Naive thymus-derived CD8-positive, alpha-beta T cell (primary cell): ENCODE measurements around the gene STAMBPL1. TPM values are rescaled to one million over a fixed set of nuclear protein-coding genes. Genes with fewer than 3 reads are reported as not detected.

Source experiments
- ATAC-seq, 2 donors: fragments of 150-1000 bp; cut with Tn5 transposase in 1 of 2; sonication (Bioruptor Pico), chemical (Tn5 transposase) in 1 of 2; 1 replicate in 1 of 2; 2 replicates in 1 of 2; pipeline ENCODE4 v1.10.0; 2021; ENCODE audit warnings: mild to moderate bottlenecking in 2 of 2, moderate library complexity in 2 of 2
- POLR2A ChIA-PET: fragments of 350-600 bp; sonication (Branson Sonifier 250); formaldehyde crosslinking; loops from one replicate; lab custom pipeline; 2021; ENCODE audit warnings: antibody characterized with exemption; lab: Charles Lee
- DNase-seq, 10 donors: peaks; one replicate each; pipeline versions ENCODE4 v3.0.0 to v3.0.0-alpha.2; 2020 to 2022
- H3K27ac Mint-ChIP-seq, 10 donors: one replicate each; pipeline ENCODE4 v1.8.0; 2020 to 2022; ENCODE audit warnings: mild to moderate bottlenecking in 10 of 10, mixed read lengths in 10 of 10, moderate library complexity in 4 of 10, inconsistent platforms in 1 of 10
- H3K27me3 Mint-ChIP-seq, 5 donors: one replicate each; pipeline ENCODE4 v1.8.0; 2021 to 2022; ENCODE audit warnings: mixed read lengths in 5 of 5
- H3K36me3 Mint-ChIP-seq, 3 donors: one replicate each; pipeline ENCODE4 v1.8.0; 2020 to 2022; ENCODE audit warnings: mixed read lengths in 3 of 3, mild to moderate bottlenecking in 2 of 3, inconsistent platforms in 1 of 3
- H3K4me1 Mint-ChIP-seq, 4 donors: one replicate each; pipeline ENCODE4 v1.8.0; 2021 to 2022; ENCODE audit warnings: mixed read lengths in 4 of 4
- H3K4me3 Mint-ChIP-seq, 10 donors: one replicate each; pipeline ENCODE4 v1.8.0; 2020 to 2022; ENCODE audit warnings: mild to moderate bottlenecking in 10 of 10, mixed read lengths in 10 of 10, moderate library complexity in 6 of 10, inconsistent platforms in 1 of 10
- H3K9me3 Mint-ChIP-seq, 9 donors: one replicate each; pipeline ENCODE4 v1.8.0; 2020 to 2022; ENCODE audit warnings: mixed read lengths in 9 of 9, mild to moderate bottlenecking in 3 of 9, inconsistent platforms in 1 of 9, moderate library complexity in 1 of 9
- polyA plus RNA-seq, 3 donors: library from polyadenylated mRNA; unstranded; fragments of 300-500 nt; fragmentation: Illumina TruSeq; gene quantifications; one replicate each; pipeline ENCODE4 v1.2.3, GENCODE V29; 2021
- total RNA-seq, 8 experiments: library from RNA in 2 of 8; stranded (reverse) in 2 of 8; gene quantifications; one replicate each; pipeline ENCODE4 v1.2.3 and lab custom pipeline; 2021 to 2026

Gene STAMBPL1
- total and polyA plus RNA-seq, 5 experiments from 2014 or later = 5.5 to 23.9 (median 7.0) TPM

DNA sequence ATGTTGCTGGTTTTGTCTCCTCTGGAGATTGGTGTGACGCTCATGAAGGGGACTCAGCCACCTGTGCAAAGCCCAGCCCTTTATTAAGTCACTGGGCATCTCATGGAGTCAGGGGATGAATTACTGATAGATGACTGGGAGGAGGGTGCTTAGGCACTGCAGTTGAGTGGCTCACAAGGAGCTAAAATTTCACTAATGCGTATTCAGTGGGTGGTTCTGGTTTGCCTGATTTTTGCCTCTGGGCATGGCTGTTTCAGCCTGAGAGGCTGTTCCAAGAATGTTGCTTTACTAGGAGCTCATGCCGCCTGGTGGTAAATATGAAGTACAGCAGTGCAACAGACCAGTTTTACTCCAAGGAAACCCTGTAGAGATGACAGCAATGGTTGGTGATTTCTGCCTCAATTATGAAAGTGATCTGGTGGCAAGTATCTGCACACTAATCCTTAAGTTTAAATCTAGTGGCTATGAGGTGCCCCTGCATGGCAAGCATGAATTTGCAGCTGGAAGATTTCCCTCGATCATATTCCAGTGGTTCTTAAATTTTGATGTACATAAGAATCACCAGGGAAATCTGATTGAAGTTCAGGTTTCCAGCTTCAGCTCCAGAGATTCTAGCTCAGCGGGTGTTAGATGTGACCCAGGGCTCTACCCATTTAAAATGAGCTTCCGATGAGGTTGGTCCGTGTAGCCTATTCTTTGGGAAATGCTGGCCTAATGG lies 52.7 kb downstream of the STAMBPL1 start:
- peak overlapping the region in 2 of 10 donors; percentile 2 to 32 for H3K27ac Mint-ChIP-seq
- ATAC-seq (peak; percentile 74 to 82), DNase-seq (peak in 7 of 10 donors; percentile 12 to 51 (median 26))
- H3K27me3 Mint-ChIP-seq = no peaks in the 10 kb centered on the region
- H3K9me3 Mint-ChIP-seq = no peaks in the 10 kb centered on the region
- H3K4me1 Mint-ChIP-seq = peaks cover 9 to 15% (median 13%) of the 10 kb centered on the region in 4 donors
- POLR2A ChIA-PET = interaction anchor here (2.0 kb wide), 1 partner anchor 97 kb away, joined by 9 read pairs; no protein-coding TSS in a partner anchor
- H3K36me3 Mint-ChIP-seq = peaks cover 0 to 8% (median 5%) of the 10 kb centered on the region in 3 donors
- no peak overlapping the region for H3K4me3 Mint-ChIP-seq

DNA sequence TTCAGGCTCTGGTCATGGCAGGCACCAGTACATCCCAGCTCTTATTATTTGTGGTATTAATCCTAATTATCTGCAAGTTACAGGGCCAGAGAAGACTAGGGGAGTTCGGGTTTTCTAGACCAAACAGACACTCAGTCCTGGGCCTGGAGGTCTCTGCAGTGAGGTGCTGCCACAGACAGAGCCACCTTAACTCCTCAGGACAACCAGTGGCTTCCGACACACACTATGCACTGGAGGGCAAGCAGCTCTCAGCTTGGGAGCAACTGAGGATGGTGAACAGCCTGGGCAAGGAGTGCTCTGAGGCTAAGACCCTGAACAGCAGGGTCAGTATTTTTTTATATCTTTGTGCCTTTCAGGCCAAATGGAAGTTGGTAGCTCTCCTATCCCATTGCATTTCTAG lies 53.5 kb downstream of the STAMBPL1 start:
- H3K27me3 Mint-ChIP-seq = no peaks in the 10 kb centered on the region
- ATAC-seq (no peak), DNase-seq (no peak)
- H3K4me3 Mint-ChIP-seq = no peak overlapping the region
- POLR2A ChIA-PET = no interaction called here
- no peak overlapping the region for H3K27ac Mint-ChIP-seq
- H3K4me1 Mint-ChIP-seq = peaks cover 9 to 15% (median 13%) of the 10 kb centered on the region in 4 donors
- H3K9me3 Mint-ChIP-seq = no peaks in the 10 kb centered on the region
- peaks cover 0 to 5% (median 2%) of the 10 kb centered on the region in 3 donors for H3K36me3 Mint-ChIP-seq

DNA sequence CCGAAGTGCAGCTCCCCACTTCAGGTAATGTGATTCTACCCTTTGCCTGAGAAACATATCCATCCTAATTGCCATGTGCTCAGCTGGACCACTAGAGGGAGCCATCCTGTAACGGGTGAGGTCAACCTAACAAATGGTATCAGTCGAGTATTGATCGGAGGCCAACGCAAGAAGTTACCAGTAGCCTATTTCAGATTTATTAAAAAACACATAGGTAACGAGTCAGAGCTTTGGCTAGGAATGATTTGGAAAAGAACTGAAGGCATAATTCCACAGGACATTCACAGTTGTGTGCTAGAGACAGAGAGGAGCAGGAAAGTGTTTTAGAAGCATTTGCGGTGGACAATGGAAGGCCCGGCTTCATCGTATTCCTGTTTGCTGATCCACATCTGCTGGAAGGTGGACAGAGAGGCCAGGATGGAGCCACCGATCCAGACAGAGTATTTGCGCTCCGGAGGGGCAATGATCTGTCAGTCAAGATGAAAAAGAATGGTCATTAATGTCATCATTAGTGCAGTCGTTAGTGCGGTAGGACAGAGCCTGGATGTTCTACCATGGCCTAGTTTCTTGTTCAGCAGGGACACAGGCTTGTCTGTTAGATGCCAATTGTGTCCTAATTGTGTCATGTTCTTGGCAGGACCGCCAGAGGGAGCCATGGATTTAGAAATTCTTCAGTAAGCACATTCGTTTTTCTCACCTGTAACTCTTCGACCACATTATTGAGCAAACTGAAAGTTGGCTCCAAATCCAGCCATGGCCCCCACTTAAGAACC lies 55.0 kb downstream of the STAMBPL1 start:
- peak; percentile 44 to 82 (median 66) for DNase-seq
- H3K27ac Mint-ChIP-seq = peak overlapping the region in 3 of 10 donors; percentile 43 to 69 (median 49)
- H3K36me3 Mint-ChIP-seq = peaks cover 0 to 16% (median 0%) of the 10 kb centered on the region in 3 donors
- peak overlapping the region in 8 of 10 donors; percentile 3 to 65 (median 34) for H3K4me3 Mint-ChIP-seq
- peak; percentile 78 to 86 for ATAC-seq
- no peaks in the 10 kb centered on the region for H3K27me3 Mint-ChIP-seq
- H3K9me3 Mint-ChIP-seq = no peaks in the 10 kb centered on the region
- H3K4me1 Mint-ChIP-seq = peaks cover 9 to 14% (median 13%) of the 10 kb centered on the region in 4 donors
- POLR2A ChIA-PET = no interaction called here

DNA sequence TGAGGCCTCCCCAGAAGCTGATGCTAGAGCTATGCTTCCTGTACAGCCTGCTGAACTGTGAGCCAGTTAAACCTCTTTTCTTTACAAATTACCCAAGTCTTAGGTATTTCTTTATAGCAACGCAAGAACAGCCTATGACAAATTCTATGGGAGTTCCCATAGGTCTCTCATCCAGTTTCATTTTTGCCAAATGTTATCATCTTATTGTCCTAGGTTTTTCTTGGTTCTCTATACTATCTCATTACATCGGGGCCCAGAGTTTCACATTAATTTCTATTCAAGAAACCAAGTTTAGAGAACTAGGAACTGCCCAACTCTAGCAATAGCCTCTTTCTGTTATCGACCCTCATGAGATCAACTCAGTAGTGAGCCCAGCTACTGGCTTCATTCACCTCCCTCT lies 56.6 kb downstream of the STAMBPL1 start:
- H3K4me1 Mint-ChIP-seq = peaks cover 11 to 16% (median 13%) of the 10 kb centered on the region in 4 donors
- ATAC-seq = no peak
- POLR2A ChIA-PET = no interaction called here
- H3K9me3 Mint-ChIP-seq = no peaks in the 10 kb centered on the region
- H3K27me3 Mint-ChIP-seq = no peaks in the 10 kb centered on the region
- H3K36me3 Mint-ChIP-seq = peaks cover 0 to 16% (median 0%) of the 10 kb centered on the region in 3 donors
- H3K27ac Mint-ChIP-seq = no peak overlapping the region
- H3K4me3 Mint-ChIP-seq = no peak overlapping the region
- no peak for DNase-seq

DNA sequence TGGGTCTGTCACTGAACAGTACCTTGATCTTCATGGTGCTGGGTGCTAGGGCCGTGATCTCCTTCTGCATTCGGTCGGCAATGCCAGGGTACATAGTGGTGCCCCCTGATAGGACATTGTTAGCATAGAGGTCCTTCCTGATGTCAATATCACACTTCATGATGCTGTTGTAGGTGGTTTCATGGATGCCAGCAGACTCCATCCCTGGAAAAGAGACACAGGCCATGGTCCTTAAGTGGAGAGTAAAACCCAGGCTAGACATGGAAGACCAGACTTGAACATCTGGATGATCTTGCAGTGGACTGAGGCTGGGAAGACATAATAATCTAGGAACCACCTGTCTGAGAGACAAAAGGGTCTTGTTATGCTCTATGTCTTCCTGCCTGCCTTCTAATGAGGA lies 58.0 kb downstream of the STAMBPL1 start:
- peaks cover 0 to 16% (median 0%) of the 10 kb centered on the region in 3 donors for H3K36me3 Mint-ChIP-seq
- ATAC-seq (no peak), DNase-seq (no peak)
- peaks cover 9 to 16% (median 11%) of the 10 kb centered on the region in 4 donors for H3K4me1 Mint-ChIP-seq
- no peak overlapping the region for H3K27ac Mint-ChIP-seq
- no peaks in the 10 kb centered on the region for H3K27me3 Mint-ChIP-seq
- POLR2A ChIA-PET = no interaction called here
- no peaks in the 10 kb centered on the region for H3K9me3 Mint-ChIP-seq
- H3K4me3 Mint-ChIP-seq = no peak overlapping the region

DNA sequence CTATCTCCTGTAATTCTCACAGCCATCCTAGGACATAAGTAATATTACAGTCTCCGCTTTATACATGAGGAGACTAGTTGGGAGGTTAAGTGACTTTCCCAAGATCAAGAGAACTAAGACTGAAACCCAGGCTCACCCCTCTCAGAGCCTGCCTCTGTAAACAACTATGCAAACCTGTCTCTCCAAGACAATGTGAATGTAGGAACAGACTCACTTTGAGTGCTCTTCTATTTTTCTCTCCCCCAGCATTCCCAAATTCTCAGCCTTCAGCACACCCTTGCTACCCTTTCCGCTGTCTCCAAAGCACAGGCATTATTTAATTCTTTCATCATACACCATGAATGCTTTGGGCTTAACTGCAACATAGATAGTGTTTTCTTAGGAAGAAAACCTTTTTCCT lies 58.9 kb downstream of the STAMBPL1 start:
- Mint-ChIP-seq H3K36me3 (peaks cover 0 to 16% (median 0%) of the 10 kb centered on the region in 3 donors), H3K4me3 (no peak overlapping the region), H3K27ac (no peak overlapping the region), H3K4me1 (peaks cover 9 to 16% (median 11%) of the 10 kb centered on the region in 4 donors), H3K9me3 (no peaks in the 10 kb centered on the region), H3K27me3 (no peaks in the 10 kb centered on the region)
- ATAC-seq = no peak
- POLR2A ChIA-PET = no interaction called here
- no peak for DNase-seq

DNA sequence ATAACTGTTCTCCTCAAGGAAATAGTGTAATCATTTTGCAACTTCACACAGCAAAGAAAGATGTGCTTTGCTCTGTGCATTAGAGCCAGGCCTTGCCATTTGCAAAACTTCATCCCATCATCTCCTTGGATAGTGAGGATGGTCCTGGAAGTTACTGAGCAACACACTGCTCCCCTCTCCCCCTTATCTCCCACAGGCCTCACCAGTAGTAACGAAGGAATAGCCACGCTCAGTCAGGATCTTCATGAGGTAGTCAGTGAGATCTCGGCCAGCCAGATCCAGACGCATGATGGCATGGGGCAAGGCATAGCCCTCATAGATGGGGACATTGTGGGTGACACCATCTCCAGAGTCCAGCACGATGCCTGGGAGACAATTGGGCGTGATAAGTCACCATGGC lies 61.0 kb downstream of the STAMBPL1 start:
- ATAC-seq (no peak), DNase-seq (no peak)
- POLR2A ChIA-PET = no interaction called here
- H3K4me1 Mint-ChIP-seq = peaks cover 0 to 11% (median 4%) of the 10 kb centered on the region in 4 donors
- H3K4me3 Mint-ChIP-seq = no peak overlapping the region
- peaks cover 0 to 16% (median 0%) of the 10 kb centered on the region in 3 donors for H3K36me3 Mint-ChIP-seq
- H3K27ac Mint-ChIP-seq = peak overlapping the region in 1 of 10 donors; percentile 62
- no peaks in the 10 kb centered on the region for H3K27me3 Mint-ChIP-seq
- no peaks in the 10 kb centered on the region for H3K9me3 Mint-ChIP-seq

DNA sequence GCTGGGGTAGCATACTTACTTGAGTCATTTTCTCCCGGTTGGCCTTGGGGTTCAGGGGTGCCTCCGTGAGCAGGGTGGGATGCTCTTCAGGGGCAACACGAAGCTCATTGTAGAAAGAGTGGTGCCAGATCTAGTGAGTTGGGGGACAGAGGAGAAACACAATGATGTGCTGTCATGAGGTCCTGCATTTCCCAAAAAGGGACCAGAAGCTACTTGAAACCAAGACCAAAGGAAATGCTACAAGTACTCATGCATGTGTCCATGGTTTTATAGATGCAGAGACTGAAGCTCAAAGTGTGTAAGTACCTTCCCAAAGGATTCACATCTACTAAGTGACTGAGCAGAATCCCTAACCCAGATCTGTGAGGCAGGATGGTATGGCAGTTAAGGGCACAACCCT lies 63.7 kb downstream of the STAMBPL1 start:
- POLR2A ChIA-PET = no interaction called here
- Mint-ChIP-seq H3K4me3 (no peak overlapping the region), H3K4me1 (peaks cover 0 to 11% (median 4%) of the 10 kb centered on the region in 4 donors), H3K27ac (no peak overlapping the region), H3K36me3 (peaks cover 0 to 9% (median 4%) of the 10 kb centered on the region in 3 donors), H3K9me3 (no peaks in the 10 kb centered on the region), H3K27me3 (no peaks in the 10 kb centered on the region)
- ATAC-seq (no peak), DNase-seq (no peak)

DNA sequence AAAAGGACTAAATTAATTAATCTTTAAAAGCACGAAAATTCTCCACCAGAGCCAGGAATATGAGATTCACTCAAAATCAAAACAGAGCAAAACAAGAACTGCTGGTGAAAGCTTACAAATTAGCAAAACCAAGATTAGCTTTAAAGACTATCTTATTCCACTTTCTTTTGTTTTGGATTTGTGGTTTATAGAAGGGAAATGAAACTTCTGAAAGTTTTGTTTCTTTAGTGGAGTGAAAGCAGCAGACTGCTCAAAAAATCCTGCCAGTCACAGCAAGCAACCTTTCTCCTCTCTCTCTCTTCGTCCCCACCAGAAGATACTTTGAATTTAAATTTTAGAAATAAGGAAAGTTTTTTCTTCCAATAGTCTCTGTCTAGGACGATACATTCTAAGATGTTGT lies 64.8 kb downstream of the STAMBPL1 start:
- Mint-ChIP-seq H3K9me3 (no peaks in the 10 kb centered on the region), H3K4me1 (peaks cover 0 to 11% (median 4%) of the 10 kb centered on the region in 4 donors), H3K36me3 (peaks cover 0 to 4% (median 2%) of the 10 kb centered on the region in 3 donors), H3K27ac (no peak overlapping the region), H3K27me3 (no peaks in the 10 kb centered on the region), H3K4me3 (no peak overlapping the region)
- ATAC-seq = no peak
- no peak for DNase-seq
- POLR2A ChIA-PET = no interaction called here

DNA sequence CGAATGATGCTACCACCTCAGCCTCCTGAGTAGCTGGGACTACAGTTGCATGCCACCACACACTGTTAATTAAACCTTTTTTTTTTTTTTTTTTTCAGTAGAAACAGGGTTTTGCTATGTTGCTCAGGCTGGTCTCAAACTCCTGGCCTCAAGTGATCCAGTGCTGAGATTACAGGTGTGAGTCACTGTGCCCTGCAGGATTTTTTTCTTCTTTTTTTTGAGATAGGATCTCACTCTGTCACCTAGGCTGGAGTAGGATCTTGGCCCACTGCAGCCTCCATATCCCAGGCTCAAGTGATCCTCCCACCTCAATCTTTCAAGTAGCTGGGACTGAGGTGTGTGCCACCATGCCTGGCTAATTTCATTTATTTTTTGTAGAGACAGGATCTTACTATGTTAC lies 66.2 kb downstream of the STAMBPL1 start:
- H3K27me3 Mint-ChIP-seq = no peaks in the 10 kb centered on the region
- DNase-seq = no peak
- no peak for ATAC-seq
- H3K4me1 Mint-ChIP-seq = peaks cover 0 to 11% (median 3%) of the 10 kb centered on the region in 4 donors
- H3K27ac Mint-ChIP-seq = peak overlapping the region in 1 of 10 donors; percentile 17
- H3K4me3 Mint-ChIP-seq = no peak overlapping the region
- H3K9me3 Mint-ChIP-seq = no peaks in the 10 kb centered on the region
- POLR2A ChIA-PET = no interaction called here
- H3K36me3 Mint-ChIP-seq = peaks cover 0 to 7% (median 4%) of the 10 kb centered on the region in 3 donors

DNA sequence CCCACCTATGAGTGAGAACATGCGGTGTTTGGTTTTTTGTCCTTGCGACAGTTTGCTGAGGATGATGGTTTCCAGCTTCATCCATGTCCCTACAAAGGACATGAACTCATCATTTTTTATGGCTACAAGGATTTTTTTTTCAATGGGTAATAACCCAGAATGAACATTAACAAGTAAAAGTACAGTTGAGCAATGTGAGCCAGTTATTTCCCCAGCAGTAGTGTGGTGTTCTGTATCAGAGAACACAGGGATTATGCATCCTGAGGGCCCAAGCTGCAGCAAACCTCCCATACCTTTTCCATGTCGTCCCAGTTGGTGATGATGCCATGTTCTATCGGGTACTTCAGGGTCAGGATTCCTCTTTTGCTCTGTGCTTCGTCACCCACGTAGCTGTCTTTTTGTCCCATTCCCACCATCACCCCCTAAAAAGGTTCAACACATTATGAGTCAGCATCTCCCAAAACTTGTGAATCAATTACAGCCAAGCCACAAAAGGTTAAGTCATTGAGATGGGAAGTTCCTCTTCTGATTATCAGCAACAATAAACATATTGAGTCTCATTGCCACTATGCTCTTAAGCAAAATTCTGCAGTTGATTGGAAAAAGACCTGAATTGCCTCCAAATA lies 67.0 kb downstream of the STAMBPL1 start:
- POLR2A ChIA-PET = no interaction called here
- peaks cover 0 to 7% (median 4%) of the 10 kb centered on the region in 3 donors for H3K36me3 Mint-ChIP-seq
- no peak for ATAC-seq
- no peaks in the 10 kb centered on the region for H3K9me3 Mint-ChIP-seq
- H3K4me3 Mint-ChIP-seq = no peak overlapping the region
- peak overlapping the region in 1 of 10 donors; percentile 79 for H3K27ac Mint-ChIP-seq
- DNase-seq = no peak
- H3K27me3 Mint-ChIP-seq = no peaks in the 10 kb centered on the region
- H3K4me1 Mint-ChIP-seq = peaks cover 0 to 11% (median under 1%) of the 10 kb centered on the region in 4 donors

DNA sequence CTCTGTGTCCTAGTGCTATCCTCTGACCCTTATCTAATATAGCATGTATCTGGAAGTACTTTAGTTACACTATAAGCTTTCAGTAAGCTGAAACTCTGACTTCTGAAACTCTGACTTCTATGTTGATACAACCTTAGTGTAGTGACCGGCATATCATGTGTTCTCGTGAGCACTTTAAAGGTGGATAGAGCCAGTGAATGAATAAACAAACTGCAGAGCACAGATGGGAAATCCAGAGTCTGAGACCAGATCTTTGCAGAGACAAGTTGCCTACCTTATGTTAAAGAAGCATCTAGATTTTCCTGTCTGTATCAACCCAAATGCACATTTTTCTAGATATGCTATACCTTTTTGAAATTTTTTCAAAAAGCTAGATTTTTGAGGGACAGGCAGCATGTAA lies 69.0 kb downstream of the STAMBPL1 start:
- H3K27ac Mint-ChIP-seq = no peak overlapping the region
- no peaks in the 10 kb centered on the region for H3K9me3 Mint-ChIP-seq
- no peaks in the 10 kb centered on the region for H3K27me3 Mint-ChIP-seq
- no peak for ATAC-seq
- peaks cover 0 to 7% (median 4%) of the 10 kb centered on the region in 3 donors for H3K36me3 Mint-ChIP-seq
- no peak overlapping the region for H3K4me3 Mint-ChIP-seq
- POLR2A ChIA-PET = no interaction called here
- H3K4me1 Mint-ChIP-seq = peaks cover 0 to 11% (median under 1%) of the 10 kb centered on the region in 4 donors
- DNase-seq = no peak
